ENCODE data around the gene C16orf46. TPM values are rescaled to one million over a fixed set of nuclear protein-coding genes. Genes with fewer than 3 reads are reported as not detected.

C16orf46 gene
- total and polyA plus RNA-seq, 9 of the 15 experiments (the other 6 are each of a cell fraction or from before 2014, with no cell fraction given): 0.10 to 0.98 (median 0.41) TPM; not detected in 1

GRCh38 chr16:81035398-81035974 is 41.6 kb downstream of the C16orf46 start, which contains the start of gene ATMIN (continued):
- TF ChIP-seq HMGXB4 (CRISPR knock-in tag; IDR thresholded peaks at IDR 0.05): peak; percentile 67; the same call in 1 of the 2 replicates
- TF ChIP-seq ZNF253 (CRISPR knock-in tag; conservative IDR thresholded peaks at IDR 0.05): no peak
- TF ChIP-seq TRIM28 (IDR thresholded peaks at IDR 0.05): no peak; the same call in 1 of the 2 replicates
- TF ChIP-seq ZNF583 (CRISPR knock-in tag; IDR thresholded peaks at IDR 0.05): no peak
- TF ChIP-seq ZFP91 (CRISPR knock-in tag; IDR thresholded peaks at IDR 0.05): no peak
- 0 out of 2 replicates have a peak, but pooled peaks have one; percentile 16 for TF ChIP-seq ZSCAN29 (IDR thresholded peaks at IDR 0.05)
- no peak for TF ChIP-seq ZSCAN32 (CRISPR knock-in tag; IDR thresholded peaks at IDR 0.05)
- no peak for TF ChIP-seq PHB2 (IDR thresholded peaks at IDR 0.05; ENCODE audit: low read depth)
- no peak for TF ChIP-seq FOS (IDR thresholded peaks at IDR 0.05; ENCODE audit: extremely low read depth, insufficient read length)
- no peak for TF ChIP-seq ZFP30 (CRISPR knock-in tag; IDR thresholded peaks at IDR 0.05; ENCODE audit: borderline replicate concordance)
- no peak for TF ChIP-seq NFXL1 (CRISPR knock-in tag; IDR thresholded peaks at IDR 0.05)
- TF ChIP-seq IRF2 (CRISPR knock-in tag; IDR thresholded peaks at IDR 0.05): no peak
- TF ChIP-seq, protein P1, sequence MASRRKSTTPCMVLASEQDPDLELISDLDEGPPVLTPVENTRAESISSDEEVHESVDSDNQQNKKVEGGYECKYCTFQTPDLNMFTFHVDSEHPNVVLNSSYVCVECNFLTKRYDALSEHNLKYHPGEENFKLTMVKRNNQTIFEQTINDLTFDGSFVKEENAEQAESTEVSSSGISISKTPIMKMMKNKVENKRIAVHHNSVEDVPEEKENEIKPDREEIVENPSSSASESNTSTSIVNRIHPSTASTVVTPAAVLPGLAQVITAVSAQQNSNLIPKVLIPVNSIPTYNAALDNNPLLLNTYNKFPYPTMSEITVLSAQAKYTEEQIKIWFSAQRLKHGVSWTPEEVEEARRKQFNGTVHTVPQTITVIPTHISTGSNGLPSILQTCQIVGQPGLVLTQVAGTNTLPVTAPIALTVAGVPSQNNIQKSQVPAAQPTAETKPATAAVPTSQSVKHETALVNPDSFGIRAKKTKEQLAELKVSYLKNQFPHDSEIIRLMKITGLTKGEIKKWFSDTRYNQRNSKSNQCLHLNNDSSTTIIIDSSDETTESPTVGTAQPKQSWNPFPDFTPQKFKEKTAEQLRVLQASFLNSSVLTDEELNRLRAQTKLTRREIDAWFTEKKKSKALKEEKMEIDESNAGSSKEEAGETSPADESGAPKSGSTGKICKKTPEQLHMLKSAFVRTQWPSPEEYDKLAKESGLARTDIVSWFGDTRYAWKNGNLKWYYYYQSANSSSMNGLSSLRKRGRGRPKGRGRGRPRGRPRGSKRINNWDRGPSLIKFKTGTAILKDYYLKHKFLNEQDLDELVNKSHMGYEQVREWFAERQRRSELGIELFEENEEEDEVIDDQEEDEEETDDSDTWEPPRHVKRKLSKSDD (conservative IDR thresholded peaks at IDR 0.05; ENCODE audit: low read length): no peak; the same call in 1 of the 2 replicates
- peak; percentile 98 for TF ChIP-seq RB1 (IDR thresholded peaks at IDR 0.05; ENCODE audit: low read depth)
- TF ChIP-seq CBX2 (IDR thresholded peaks at IDR 0.05; ENCODE audit: insufficient read depth, low read length, poor library complexity, severe bottlenecking): no peak
- TF ChIP-seq FOXA3 (CRISPR knock-in tag; conservative IDR thresholded peaks at IDR 0.05 in 1 of 2, IDR thresholded peaks at IDR 0.05 in 1 of 2): no peak
- peak; percentile 79 for TF ChIP-seq HMGN3 (IDR thresholded peaks at IDR 0.05; ENCODE audit: borderline replicate concordance, extremely low read depth, insufficient read length, low read depth, low read length)
- TF ChIP-seq TBP (optimal IDR thresholded peaks at IDR 0.05; ENCODE audit: low read depth, low read length): peak; percentile 17
- no peak for TF ChIP-seq ETS2 (tag; IDR thresholded peaks at IDR 0.05; ENCODE audit: borderline replicate concordance, poor library complexity, severe bottlenecking)
- TF ChIP-seq TCF3 (CRISPR knock-in tag; IDR thresholded peaks at IDR 0.05): no peak
- TF ChIP-seq HINFP (tag; conservative IDR thresholded peaks at IDR 0.05; ENCODE audit: low read depth): no peak
- TF ChIP-seq TGIF2 (CRISPR knock-in tag; IDR thresholded peaks at IDR 0.05): no peak
